Activated gamma-delta T cell (primary cell): ENCODE results near the gene JAK1.

Experiments used
- DNase-seq: peaks from one replicate; lab custom pipeline; 2025; lab: John Stamatoyannopoulos, UW

The JAK1 gene

GRCh38 chr1:64980745-64981600 lies 14.6 kb upstream of the JAK1 start:
- DNase-seq, result no peak

GRCh38 chr1:64979358-64979757 lies 13.0 kb upstream of the JAK1 start:
- no peak for DNase-seq

GRCh38 chr1:64976361-64976760 lies 10.0 kb upstream of the JAK1 start:
- DNase-seq, result no peak

- DNase-seq, result no peak
These were observed 9.4 kb upstream of the JAK1 start for GRCh38 chr1:64975740-64976139.

- DNase-seq, result no peak
These were observed 8.8 kb upstream of the JAK1 start for GRCh38 chr1:64975127-64975526.

- DNase-seq, result no peak
These were observed 8.0 kb upstream of the JAK1 start for GRCh38 chr1:64974288-64974825.

- DNase-seq, result no peak
These were observed 6.8 kb upstream of the JAK1 start for GRCh38 chr1:64973061-64973647.

GRCh38 chr1:64969305-64970046 lies 3.1 kb upstream of the JAK1 start:
- DNase-seq, result no peak

GRCh38 chr1:64967381-64967780 lies 1.0 kb upstream of the JAK1 start:
- DNase-seq, result no peak

GRCh38 chr1:64965366-64966157 lies 787 bp downstream of the JAK1 start:
- DNase-seq, result peak; percentile 73

- DNase-seq, result no peak
These were observed 2.9 kb downstream of the JAK1 start for GRCh38 chr1:64963466-64963865.

- no peak for DNase-seq
These were observed 3.9 kb downstream of the JAK1 start for GRCh38 chr1:64962441-64962840.

- no peak for DNase-seq
These were observed 4.4 kb downstream of the JAK1 start for GRCh38 chr1:64961923-64962322.

- DNase-seq, result no peak
These were observed 5.6 kb downstream of the JAK1 start for GRCh38 chr1:64960731-64961130.

- DNase-seq, result no peak
These were observed 6.4 kb downstream of the JAK1 start for GRCh38 chr1:64959986-64960385.

GRCh38 chr1:64956733-64957441 lies 9.5 kb downstream of the JAK1 start:
- no peak for DNase-seq

GRCh38 chr1:64956010-64956640 lies 10.2 kb downstream of the JAK1 start:
- no peak for DNase-seq

- no peak for DNase-seq
These were observed 11.0 kb downstream of the JAK1 start for GRCh38 chr1:64955097-64956009.

GRCh38 chr1:64953241-64953640 lies 13.1 kb downstream of the JAK1 start:
- no peak for DNase-seq
